ENCODE measurements around the gene DDO. TPM values are rescaled to one million over a fixed set of nuclear protein-coding genes. Genes with fewer than 3 reads are reported as not detected.

DDO gene
- total RNA-seq, 2 experiments from 2014 or later: not detected

DNA sequence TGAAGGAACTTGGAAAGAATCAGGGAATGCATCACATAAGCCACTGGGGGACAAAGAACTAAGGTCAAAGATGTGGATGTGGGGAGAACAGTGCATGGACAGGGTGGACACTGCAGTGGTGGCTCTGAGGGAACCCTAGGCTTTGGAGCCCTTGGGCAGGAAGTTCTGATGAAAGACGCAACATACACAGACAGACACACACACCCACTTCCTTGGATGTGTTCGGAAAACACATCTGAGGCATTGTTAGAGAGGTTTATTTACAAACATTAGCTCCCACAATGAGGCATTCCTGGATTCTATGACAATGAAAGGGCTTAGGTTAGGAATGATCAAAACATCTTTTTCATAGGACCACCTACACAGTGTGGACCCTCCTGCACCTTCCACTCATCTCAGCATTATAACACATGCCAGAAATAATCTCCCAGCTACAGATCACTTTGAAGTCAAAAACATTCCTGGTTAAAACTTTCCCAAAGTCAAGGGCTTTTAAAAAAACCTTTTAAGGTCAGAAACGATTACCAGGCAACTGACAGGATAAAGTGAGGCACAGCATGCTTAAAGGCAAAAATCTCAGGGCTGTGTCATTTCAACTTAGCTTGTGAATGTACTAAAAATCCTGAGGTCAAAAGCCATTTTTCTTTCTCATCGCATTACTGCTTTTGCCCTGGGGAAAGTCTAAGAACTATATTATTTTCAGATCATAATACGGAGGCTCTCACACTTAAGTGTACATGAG is 50.8 kb downstream of the DDO start:
- H3K27me3 ChIP-seq (ENCODE audit: control insufficient read depth in 1 of 2, insufficient read depth in 2 of 2, low read length in 2 of 2): peaks cover 3 to 4% of the 10 kb centered on the region in 2 experiments

DNA sequence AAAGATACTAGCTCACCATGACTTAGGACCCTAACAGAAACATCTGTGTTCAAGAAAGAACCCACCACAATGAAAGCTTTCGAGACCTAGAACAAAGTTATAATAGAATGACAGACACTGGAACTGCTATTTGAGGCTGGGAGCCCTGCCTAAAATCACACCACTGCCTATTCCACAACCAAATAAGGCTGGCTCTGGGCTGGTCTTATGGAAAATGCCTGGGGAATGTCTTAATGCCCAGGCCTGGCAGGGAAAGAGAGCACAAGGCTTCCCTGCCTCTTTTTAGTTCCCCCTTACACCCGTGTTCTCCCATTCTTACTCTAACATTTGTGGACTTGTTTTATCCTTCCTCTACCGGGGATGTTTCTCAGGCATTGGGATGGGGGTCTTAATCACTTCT is 51.6 kb downstream of the DDO start:
- H3K36me3 Mint-ChIP-seq (ENCODE audit: low read depth): no peaks in the 10 kb centered on the region
- H3K9me3 Mint-ChIP-seq: no peaks in the 10 kb centered on the region
- H3K9me3 ChIP-seq (ENCODE audit: control insufficient read depth in 1 of 2, insufficient read depth in 1 of 2, low read length in 2 of 2): no peaks in the 10 kb centered on the region
- H3K27ac ChIP-seq (ENCODE audit: low read depth in 1 of 2, low read length in 2 of 2): no peak overlapping the region
- CTCF ChIA-PET: interaction anchor here (1.5 kb wide), 1 partner anchor 12 kb away, joined by 3 read pairs; no protein-coding TSS in a partner anchor
- no peak for ATAC-seq (ENCODE audit: poor library complexity)
- H3K4me1 Mint-ChIP-seq (ENCODE audit: low read depth): peaks cover 42% of the 10 kb centered on the region
- peaks cover 38% of the 10 kb centered on the region for H3K27me3 Mint-ChIP-seq
- TF ChIP-seq, protein P1, sequence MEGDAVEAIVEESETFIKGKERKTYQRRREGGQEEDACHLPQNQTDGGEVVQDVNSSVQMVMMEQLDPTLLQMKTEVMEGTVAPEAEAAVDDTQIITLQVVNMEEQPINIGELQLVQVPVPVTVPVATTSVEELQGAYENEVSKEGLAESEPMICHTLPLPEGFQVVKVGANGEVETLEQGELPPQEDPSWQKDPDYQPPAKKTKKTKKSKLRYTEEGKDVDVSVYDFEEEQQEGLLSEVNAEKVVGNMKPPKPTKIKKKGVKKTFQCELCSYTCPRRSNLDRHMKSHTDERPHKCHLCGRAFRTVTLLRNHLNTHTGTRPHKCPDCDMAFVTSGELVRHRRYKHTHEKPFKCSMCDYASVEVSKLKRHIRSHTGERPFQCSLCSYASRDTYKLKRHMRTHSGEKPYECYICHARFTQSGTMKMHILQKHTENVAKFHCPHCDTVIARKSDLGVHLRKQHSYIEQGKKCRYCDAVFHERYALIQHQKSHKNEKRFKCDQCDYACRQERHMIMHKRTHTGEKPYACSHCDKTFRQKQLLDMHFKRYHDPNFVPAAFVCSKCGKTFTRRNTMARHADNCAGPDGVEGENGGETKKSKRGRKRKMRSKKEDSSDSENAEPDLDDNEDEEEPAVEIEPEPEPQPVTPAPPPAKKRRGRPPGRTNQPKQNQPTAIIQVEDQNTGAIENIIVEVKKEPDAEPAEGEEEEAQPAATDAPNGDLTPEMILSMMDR (IDR thresholded peaks at IDR 0.05): no peak
- no peak overlapping the region for H3K27ac Mint-ChIP-seq
- no peaks in the 10 kb centered on the region for H3K36me3 ChIP-seq (ENCODE audit: insufficient read depth, low read length)
- no peak overlapping the region for H3K4me3 Mint-ChIP-seq
- H3K4me3 ChIP-seq (ENCODE audit: low read length): no peak overlapping the region
- peaks cover 15% of the 10 kb centered on the region for H3K4me1 ChIP-seq (ENCODE audit: insufficient read depth, low read length)
- POLR2A ChIA-PET: interaction anchor here (1.8 kb wide), 1 partner anchor 184 kb away, joined by 5 read pairs; the partner anchor contains the start of gene CDC40
- intact Hi-C loops (cut with DNase I, micrococcal nuclease): no loop called here
- no peak for DNase-seq
- H3K27me3 ChIP-seq (ENCODE audit: control insufficient read depth in 1 of 2, insufficient read depth in 2 of 2, low read length in 2 of 2): peaks cover 11% of the 10 kb centered on the region in 2 experiments

More for the DNA sequence above, 50.8 kb downstream of the DDO start:
- Histone ChIP-seq H3K27ac (ENCODE audit: low read depth in 1 of 2, low read length in 2 of 2) (no peak overlapping the region), H3K4me3 (ENCODE audit: low read length) (no peak overlapping the region), H3K9me3 (ENCODE audit: control insufficient read depth in 1 of 2, insufficient read depth in 1 of 2, low read length in 2 of 2) (no peaks in the 10 kb centered on the region), H3K4me1 (ENCODE audit: insufficient read depth, low read length) (peaks cover 15% of the 10 kb centered on the region), H3K36me3 (ENCODE audit: insufficient read depth, low read length) (no peaks in the 10 kb centered on the region)
- Mint-ChIP-seq H3K4me1 (ENCODE audit: low read depth) (peaks cover 42% of the 10 kb centered on the region), H3K27me3 (peaks cover 30% of the 10 kb centered on the region), H3K27ac (no peak overlapping the region), H3K9me3 (no peaks in the 10 kb centered on the region), H3K4me3 (no peak overlapping the region), H3K36me3 (ENCODE audit: low read depth) (no peaks in the 10 kb centered on the region)
- TF ChIP-seq, protein P1 (IDR thresholded peaks at IDR 0.05): no peak
- intact Hi-C loops (cut with DNase I, micrococcal nuclease): no loop called here
- ChIA-PET POLR2A (interaction anchor here (1.8 kb wide), 1 partner anchor 184 kb away, joined by 5 read pairs; the partner anchor contains the start of gene CDC40), CTCF (no interaction called here)
- ATAC-seq (ENCODE audit: poor library complexity) (no peak), DNase-seq (no peak)

DNA sequence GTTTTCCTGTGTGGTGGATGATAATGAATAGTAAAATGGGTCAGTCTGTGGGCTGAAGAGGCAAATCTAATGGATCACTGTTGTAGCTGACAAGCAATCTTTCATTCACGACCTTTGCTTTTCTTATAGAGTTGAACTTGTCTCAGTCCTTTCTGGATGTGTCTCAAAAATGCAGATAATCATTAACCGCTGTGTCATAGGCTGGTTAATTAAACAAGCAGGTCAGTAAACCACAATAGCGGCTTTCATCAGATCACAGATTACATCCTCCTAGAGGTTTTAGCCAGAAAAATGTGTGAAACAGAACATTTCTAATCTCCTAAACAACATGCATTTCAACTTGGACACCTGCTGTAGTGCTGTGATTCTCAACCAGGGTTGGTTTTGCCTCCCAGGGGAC is 54.7 kb downstream of the DDO start:
- H3K4me3 Mint-ChIP-seq: no peak overlapping the region
- no peak overlapping the region for H3K27ac Mint-ChIP-seq
- Histone ChIP-seq H3K9me3 (ENCODE audit: control insufficient read depth in 1 of 2, insufficient read depth in 1 of 2, low read length in 2 of 2) (no peaks in the 10 kb centered on the region), H3K27me3 (ENCODE audit: control insufficient read depth in 1 of 2, insufficient read depth in 2 of 2, low read length in 2 of 2) (peaks cover 31% of the 10 kb centered on the region in 2 experiments), H3K27ac (ENCODE audit: low read depth in 1 of 2, low read length in 2 of 2) (no peak overlapping the region), H3K4me3 (ENCODE audit: low read length) (no peak overlapping the region), H3K36me3 (ENCODE audit: insufficient read depth, low read length) (no peaks in the 10 kb centered on the region), H3K4me1 (ENCODE audit: insufficient read depth, low read length) (peaks cover 14% of the 10 kb centered on the region)
- no peaks in the 10 kb centered on the region for H3K36me3 Mint-ChIP-seq (ENCODE audit: low read depth)
- DNase-seq (no peak), ATAC-seq (ENCODE audit: poor library complexity) (no peak)
- TF ChIP-seq, protein P1 (IDR thresholded peaks at IDR 0.05): no peak
- POLR2A ChIA-PET: no interaction called here
- H3K9me3 Mint-ChIP-seq: no peaks in the 10 kb centered on the region
- H3K27me3 Mint-ChIP-seq: peaks cover 61% of the 10 kb centered on the region
- H3K4me1 Mint-ChIP-seq (ENCODE audit: low read depth): peaks cover 29% of the 10 kb centered on the region
- CTCF ChIA-PET: no interaction called here
- intact Hi-C loops (cut with DNase I, micrococcal nuclease): no loop called here

All from CD4-positive, alpha-beta T cell (primary cell).